Endothelial cell of umbilical vein (primary cell): ENCODE data around the gene IL17RB. TPM values are rescaled to one million over a fixed set of nuclear protein-coding genes. Genes with fewer than 3 reads are reported as not detected.

ENCODE experiments used
- BruUV-seq: library from RNA; stranded (reverse); fragments of 400-500 nt; replicated peaks from 2 replicates; lab custom pipeline; 2021; lab: Mats Ljungman, UMichigan
- CTCF ChIA-PET: fragments of 300-600, 350-600 bp; sonication (Branson Sonifier 250); formaldehyde crosslinking; loops from one replicate; lab custom pipeline; 2021; ENCODE audit warnings: antibody characterized with exemption, inconsistent platforms; lab: Charles Lee
- POLR2A ChIA-PET: fragments of 300-600, 350-600 bp; sonication (Branson Sonifier 250); formaldehyde crosslinking; loops from one replicate; lab custom pipeline; 2021; ENCODE audit warnings: antibody characterized with exemption, inconsistent platforms; lab: Charles Lee
- DNase-seq: peaks from one replicate; pipeline ENCODE4 v3.0.0-alpha.2; 2011; ENCODE audit warnings: low read depth, low spot score
- FAIRE-seq: peaks from 2 replicates; lab custom pipeline; 2011; peaks lifted over from hg19 to GRCh38; lab: Jason Lieb, UNC
- H2AFZ ChIP-seq: 2 replicates; pipeline ENCODE4 v1.6.0; 2012; ENCODE audit warnings: low read depth, low read length, control low read depth, inconsistent platforms
- H3K27ac ChIP-seq: 2 replicates; pipeline ENCODE4 v1.5.1; 2011; ENCODE audit warnings: low read depth, mild to moderate bottlenecking, control low read depth, low read length, moderate library complexity; ENCODE audit not compliant: insufficient read depth
- H3K27me3 ChIP-seq, 2 experiments: 2 replicates each; pipeline versions ENCODE4 v1.6.0 to v1.6.1; 2011; ENCODE audit warnings: low read length in 2 of 2, mixed read lengths in 1 of 2; ENCODE audit not compliant: control insufficient read depth in 2 of 2, insufficient read depth in 2 of 2
- H3K36me3 ChIP-seq, 2 experiments: 2 replicates in 1 of 2; 3 replicates in 1 of 2; pipeline ENCODE4 v1.5.1; 2011; ENCODE audit warnings: low read length in 2 of 2, mild to moderate bottlenecking in 1 of 2, moderate library complexity in 1 of 2; ENCODE audit not compliant: control insufficient read depth in 2 of 2, insufficient read depth in 2 of 2; ENCODE audit errors: extremely low read depth in 1 of 2
- H3K4me1 ChIP-seq: 3 replicates; pipeline ENCODE4 v1.5.1; 2011; ENCODE audit warnings: mild to moderate bottlenecking, low read length; ENCODE audit not compliant: control insufficient read depth, insufficient read depth; ENCODE audit errors: extremely low read depth
- H3K4me2 ChIP-seq: 2 replicates; pipeline ENCODE4 v1.6.1; 2011; ENCODE audit warnings: low read length, control low read depth, mixed read lengths; ENCODE audit not compliant: insufficient read depth
- H3K4me3 ChIP-seq, 3 experiments: fragments of 200-600 bp in 1 of 3; sonication (generic), shearing (Covaris generic) in 1 of 3; replicated peaks in 1 of 3; 2 replicates each; pipeline ENCODE4 v1.5.1; 2011 to 2016; ENCODE audit warnings: control low read depth in 3 of 3, low read length in 3 of 3, mild to moderate bottlenecking in 2 of 3, inconsistent platforms in 1 of 3, low read depth in 1 of 3, moderate library complexity in 1 of 3; ENCODE audit not compliant: insufficient read depth in 1 of 3
- H3K79me2 ChIP-seq: 2 replicates; pipeline ENCODE4 v1.6.0; 2012; ENCODE audit warnings: low read length, inconsistent platforms; ENCODE audit not compliant: control insufficient read depth, insufficient read depth
- H3K9ac ChIP-seq: replicated peaks from 2 replicates; pipeline ENCODE3; 2011; ENCODE audit warnings: low read length, control low read depth; ENCODE audit not compliant: insufficient read depth; ENCODE audit errors: extremely low read depth
- H3K9me1 ChIP-seq: replicated peaks from 3 replicates; pipeline ENCODE4 v1.6.0; 2011; ENCODE audit warnings: mild to moderate bottlenecking, low read length; ENCODE audit not compliant: control insufficient read depth, insufficient read depth; ENCODE audit errors: extremely low read depth
- H3K9me3 ChIP-seq: replicated peaks from 2 replicates; pipeline ENCODE4 v1.5.1; 2012; ENCODE audit warnings: low read length, inconsistent platforms; ENCODE audit not compliant: control insufficient read depth, insufficient read depth
- H4K20me1 ChIP-seq: replicated peaks from 2 replicates; pipeline ENCODE3; 2011; ENCODE audit warnings: mild to moderate bottlenecking, low read length; ENCODE audit not compliant: control insufficient read depth, insufficient read depth; ENCODE audit errors: extremely low read depth
- CTCF ChIP-seq, 2 donors: IDR thresholded peaks; 1 replicate in 1 of 2; 2 replicates in 1 of 2; pipeline ENCODE4 v1.5.1; 2011; ENCODE audit warnings: low read length in 2 of 2, mild to moderate bottlenecking in 2 of 2, moderate library complexity in 2 of 2, control low read depth in 1 of 2, inconsistent platforms in 1 of 2, low read depth in 1 of 2; ENCODE audit not compliant: insufficient read depth in 1 of 2; ENCODE audit errors: extremely low read depth in 1 of 2
- EZH2 ChIP-seq: IDR thresholded peaks from 2 replicates; pipeline ENCODE4 v1.6.1; 2012; ENCODE audit warnings: borderline replicate concordance, low read depth, mild to moderate bottlenecking, moderate library complexity, low read length, inconsistent platforms; ENCODE audit not compliant: severe bottlenecking
- FOS ChIP-seq: IDR thresholded peaks from 2 replicates; pipeline ENCODE4 v1.6.1; 2011; ENCODE audit warnings: mild to moderate bottlenecking, low read length, moderate library complexity, borderline replicate concordance; ENCODE audit not compliant: insufficient read depth
- GATA2 ChIP-seq: IDR thresholded peaks from 2 replicates; pipeline ENCODE4 v1.7.0; 2011; ENCODE audit warnings: low read depth, mild to moderate bottlenecking, moderate library complexity, mixed read lengths, low read length; ENCODE audit not compliant: insufficient read length, insufficient read depth
- JUN ChIP-seq: IDR thresholded peaks from 2 replicates; pipeline ENCODE4 v1.6.1; 2011; ENCODE audit warnings: borderline replicate concordance, low read depth; ENCODE audit not compliant: insufficient read length, insufficient read depth
- MAX ChIP-seq: IDR thresholded peaks from 2 replicates; pipeline ENCODE4 v1.6.1; 2011; ENCODE audit not compliant: insufficient read depth, insufficient read length
- MYC ChIP-seq: IDR thresholded peaks from one replicate; pipeline ENCODE4 v1.6.1; 2011; ENCODE audit warnings: mild to moderate bottlenecking, low read depth, low read length
- POLR2A ChIP-seq: IDR thresholded peaks from 2 replicates; pipeline ENCODE4 v1.6.1; 2012; ENCODE audit warnings: low read depth, mild to moderate bottlenecking, control low read depth, low read length
- POLR2AphosphoS5 ChIP-seq: IDR thresholded peaks from 2 replicates; pipeline ENCODE4 v1.6.1; 2012; ENCODE audit warnings: low read depth, mild to moderate bottlenecking, control low read depth, low read length, moderate library complexity; ENCODE audit not compliant: insufficient read depth
- dilution Hi-C: fragments of 300-500 bp; cut with MboI; formaldehyde crosslinking; loops from one replicate; pipeline ENCODE4 v1.15.0; 2019; ENCODE audit warnings: low sequenced_read_pairs; ENCODE audit not compliant: extremely low pct_ligation_motif_present
- intact Hi-C: fragments of 100-400 bp; cut with micrococcal nuclease; formaldehyde crosslinking; loops from one replicate; pipeline ENCODE4 v1.10.0; 2022
- polyA plus RNA-seq, 4 experiments: library from polyadenylated mRNA; depleted of rRNA in 3 of 4; stranded (reverse) in 3 of 4; unstranded in 1 of 4; fragments of >200 nt; gene quantifications; 2 replicates each; pipeline versions ENCODE4 v1.2.1 to v1.2.3, GENCODE V29; 2011 to 2012; ENCODE audit warnings: missing spikeins in 1 of 4
- total RNA-seq: library from RNA; stranded (reverse); gene quantifications from 2 replicates; pipeline ENCODE4 v1.2.3, GENCODE V29; 2021

IL17RB gene
- total and polyA plus RNA-seq, 2 donors (not counting 3 experiments of a cell fraction or from before 2014, with no cell fraction given) = 0.04 TPM; not detected in 1

GRCh38 chr3:53823026-53823955, 23.1 kb upstream of the IL17RB start:
- H3K27me3 ChIP-seq = no peaks in the 10 kb centered on the region
- H3K4me1 ChIP-seq = no peaks in the 10 kb centered on the region
- ChIA-PET POLR2A (no interaction called here), CTCF (no interaction called here)
- BruUV-seq = no TSS peak
- TF ChIP-seq JUN (no peak), POLR2A (no peak), CTCF (IDR thresholded peaks at IDR 0.05; ENCODE audit: extremely low read depth in 1 of 2, insufficient read depth in 1 of 2, low read depth in 1 of 2, low read length in 2 of 2) (no peak), FOS (no peak), POLR2AphosphoS5 (no peak), MAX (no peak), EZH2 (no peak), MYC (no peak), GATA2 (no peak)
- H3K79me2 ChIP-seq = no peaks in the 10 kb centered on the region
- no peak overlapping the region for H3K27ac ChIP-seq
- H3K9me3 ChIP-seq = no peaks in the 10 kb centered on the region
- no peak overlapping the region for H3K9ac ChIP-seq
- intact Hi-C loops = no loop called here
- H3K36me3 ChIP-seq = no peaks in the 10 kb centered on the region
- FAIRE-seq (no peak), DNase-seq (no peak)
- H3K4me2 ChIP-seq = no peak overlapping the region
- H3K9me1 ChIP-seq = no peaks in the 10 kb centered on the region
- no peaks in the 10 kb centered on the region for H4K20me1 ChIP-seq
- no peak overlapping the region for H2AFZ ChIP-seq
- H3K4me3 ChIP-seq = no peak overlapping the region
- dilution Hi-C loops = no loop called here
